ENCODE measurements around the gene ZNF726.
A peak's percentile ranks its signal among the peaks of the same experiment; 100 is the strongest.
"Not testable (repeated sequence)": the region's sequence is repeated elsewhere in the genome, so short reads cannot be mapped to it uniquely, and the experiment has no call there.

The ZNF726 gene

DNA sequence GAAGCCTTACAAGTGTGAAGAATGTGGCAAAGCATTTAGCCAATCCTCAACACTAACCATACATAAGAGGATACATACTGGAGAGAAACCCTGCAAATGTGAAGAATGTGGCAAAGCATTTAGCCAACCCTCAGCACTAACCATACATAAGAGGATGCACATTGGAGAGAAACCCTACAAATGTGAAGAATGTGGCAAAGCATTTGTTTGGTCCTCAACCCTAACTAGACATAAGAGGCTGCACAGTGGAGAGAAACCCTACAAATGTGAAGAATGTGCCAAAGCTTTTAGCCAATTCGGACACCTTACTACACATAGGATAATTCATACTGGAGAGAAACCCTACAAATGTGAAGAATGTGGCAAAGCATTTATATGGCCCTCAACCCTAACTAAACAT, 18.2 kb downstream of the ZNF726 start:
- Histone ChIP-seq H4K20me1 (no peaks in the 10 kb centered on the region), H3K27me3 (no peaks in the 10 kb centered on the region), H3K9ac (no peak overlapping the region), H3K4me3 (peak overlapping the region; percentile 25; the same call in 1 of the 2 replicates), H3K36me3 (peaks cover 54% of the 10 kb centered on the region), H3K4me2 (no peak overlapping the region), H3K4me1 (peaks cover 9% of the 10 kb centered on the region; the same call in 1 of the 2 replicates), H3K9me3 (peaks cover 83% of the 10 kb centered on the region), H3K27ac (no peak overlapping the region)
- TF ChIP-seq Cebpa-rat (IDR thresholded peaks at IDR 0.05): no peak

DNA sequence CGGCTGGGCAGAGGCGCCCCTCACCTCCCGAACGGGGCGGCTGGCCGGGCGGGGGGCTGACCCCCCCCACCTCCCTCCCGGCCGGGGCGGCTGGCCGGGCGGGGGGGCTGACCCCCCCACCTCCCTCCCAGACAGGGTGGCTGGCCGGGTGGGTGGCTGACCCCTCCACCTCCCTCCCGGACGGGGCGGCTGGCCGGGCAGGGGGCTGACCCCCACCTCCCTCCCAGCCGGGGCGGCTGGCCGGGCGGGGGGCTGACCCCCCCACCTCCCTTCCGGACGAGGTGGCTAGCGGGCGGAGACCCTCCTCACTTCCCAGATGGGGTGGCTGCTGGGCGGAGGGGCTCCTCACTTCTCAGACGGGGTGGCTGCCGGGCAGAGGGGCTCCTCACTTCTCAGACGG, 22.3 kb downstream of the ZNF726 start:
- H3K4me3 ChIP-seq, H3K27ac ChIP-seq, H4K20me1 ChIP-seq, H3K4me2 ChIP-seq, H3K9ac ChIP-seq, H3K27me3 ChIP-seq, H3K4me1 ChIP-seq: not testable (repeated sequence)
- Histone ChIP-seq H3K36me3 (peaks cover 58% of the 10 kb centered on the region), H3K9me3 (peaks cover 90% of the 10 kb centered on the region)

- H3K27me3 ChIP-seq: no peaks in the 10 kb centered on the region
- H3K27ac ChIP-seq: no peak overlapping the region
- H3K9me3 ChIP-seq: peaks cover 78% of the 10 kb centered on the region
- H3K36me3 ChIP-seq: peaks cover 78% of the 10 kb centered on the region
- no peak for TF ChIP-seq Cebpa-rat (IDR thresholded peaks at IDR 0.05)
- H3K4me1 ChIP-seq: no peaks in the 10 kb centered on the region
- no peak overlapping the region for H3K4me2 ChIP-seq
- H3K9ac ChIP-seq: no peak overlapping the region
- no peaks in the 10 kb centered on the region for H4K20me1 ChIP-seq
- H3K4me3 ChIP-seq: no peak overlapping the region
Measured at GRCh38 chr19:23943411-23943810, 28.7 kb downstream of the ZNF726 start.

- Histone ChIP-seq H3K9me3 (peaks cover 51% of the 10 kb centered on the region), H3K4me3 (no peak overlapping the region), H3K4me1 (no peaks in the 10 kb centered on the region), H3K4me2 (no peak overlapping the region), H3K27ac (no peak overlapping the region), H3K9ac (no peak overlapping the region), H3K27me3 (no peaks in the 10 kb centered on the region), H3K36me3 (peaks cover 65% of the 10 kb centered on the region), H4K20me1 (no peaks in the 10 kb centered on the region)
- no peak for TF ChIP-seq Cebpa-rat (IDR thresholded peaks at IDR 0.05)
Measured at GRCh38 chr19:23946569-23946968, 31.9 kb downstream of the ZNF726 start.

GRCh38 chr19:23949611-23950010, 34.9 kb downstream of the ZNF726 start:
- H3K4me2 ChIP-seq: no peak overlapping the region
- no peak overlapping the region for H3K27ac ChIP-seq
- H3K4me3 ChIP-seq: no peak overlapping the region
- H3K4me1 ChIP-seq: no peaks in the 10 kb centered on the region
- no peak for TF ChIP-seq Cebpa-rat (IDR thresholded peaks at IDR 0.05)
- H3K36me3 ChIP-seq: peaks cover 42% of the 10 kb centered on the region
- peaks cover 31% of the 10 kb centered on the region for H3K9me3 ChIP-seq
- no peaks in the 10 kb centered on the region for H4K20me1 ChIP-seq
- H3K9ac ChIP-seq: no peak overlapping the region
- no peaks in the 10 kb centered on the region for H3K27me3 ChIP-seq

DNA sequence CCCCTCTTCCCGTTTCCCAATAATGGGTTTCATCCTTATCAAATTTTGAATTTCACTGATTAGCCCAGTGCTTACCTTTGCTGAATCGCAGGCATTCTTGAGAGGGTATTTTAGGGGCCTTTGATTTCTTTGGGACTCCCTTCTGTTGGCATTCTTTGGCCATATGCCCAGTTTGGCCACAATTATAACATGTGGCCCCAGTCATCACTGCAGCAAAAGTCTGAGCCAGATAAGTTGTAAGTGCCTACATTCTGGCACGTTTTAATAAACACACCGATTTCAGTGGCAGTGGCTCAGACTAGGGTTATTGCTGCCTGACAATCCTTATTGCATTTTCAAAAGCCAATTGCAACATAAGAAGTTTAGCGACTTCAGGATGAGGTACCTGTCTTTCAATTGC, 41.4 kb downstream of the ZNF726 start:
- no peak overlapping the region for H3K4me2 ChIP-seq
- no peaks in the 10 kb centered on the region for H3K36me3 ChIP-seq
- H4K20me1 ChIP-seq: no peaks in the 10 kb centered on the region
- no peaks in the 10 kb centered on the region for H3K9me3 ChIP-seq
- H3K4me1 ChIP-seq: no peaks in the 10 kb centered on the region
- no peak overlapping the region for H3K9ac ChIP-seq
- TF ChIP-seq Cebpa-rat (IDR thresholded peaks at IDR 0.05): no peak
- H3K27ac ChIP-seq: no peak overlapping the region
- no peak overlapping the region for H3K4me3 ChIP-seq
- no peaks in the 10 kb centered on the region for H3K27me3 ChIP-seq

DNA sequence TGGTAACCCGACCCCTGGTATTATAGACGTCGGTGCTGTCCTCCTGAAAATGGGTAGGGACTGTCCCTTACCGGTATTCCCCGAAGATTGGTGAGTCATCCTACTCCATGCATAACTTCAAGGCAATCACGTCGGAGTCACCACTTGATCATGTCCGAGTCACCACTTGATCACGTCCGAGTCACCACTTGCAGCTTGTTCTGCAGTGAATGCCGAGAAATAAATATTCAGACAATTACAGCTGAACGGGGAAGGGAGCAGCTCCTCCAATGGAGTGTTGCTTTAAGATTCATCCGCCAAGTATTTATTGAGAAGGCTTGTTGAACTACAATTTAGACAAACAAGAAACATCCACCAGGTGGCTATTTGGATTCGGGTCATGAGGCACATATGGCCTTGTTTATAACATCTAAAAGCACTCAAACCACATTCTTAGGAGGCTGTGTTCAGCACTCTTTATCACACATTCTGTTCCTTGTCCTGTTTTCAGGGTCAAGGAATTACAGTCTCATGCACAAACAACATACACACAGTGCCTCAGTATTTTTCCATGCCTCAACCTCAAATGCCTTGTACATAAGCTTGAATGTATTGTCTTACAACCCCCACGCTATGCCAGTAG, 43.1 kb downstream of the ZNF726 start:
- Histone ChIP-seq H3K27me3 (no peaks in the 10 kb centered on the region), H3K27ac (no peak overlapping the region), H4K20me1 (no peaks in the 10 kb centered on the region), H3K4me2 (no peak overlapping the region), H3K36me3 (no peaks in the 10 kb centered on the region), H3K9ac (no peak overlapping the region), H3K4me1 (no peaks in the 10 kb centered on the region), H3K4me3 (no peak overlapping the region), H3K9me3 (peaks cover 14% of the 10 kb centered on the region)
- TF ChIP-seq Cebpa-rat (IDR thresholded peaks at IDR 0.05): no peak

- not testable (repeated sequence) for H3K36me3 ChIP-seq
Measured at GRCh38 chr19:23963396-23963795, 48.7 kb downstream of the ZNF726 start.

DNA sequence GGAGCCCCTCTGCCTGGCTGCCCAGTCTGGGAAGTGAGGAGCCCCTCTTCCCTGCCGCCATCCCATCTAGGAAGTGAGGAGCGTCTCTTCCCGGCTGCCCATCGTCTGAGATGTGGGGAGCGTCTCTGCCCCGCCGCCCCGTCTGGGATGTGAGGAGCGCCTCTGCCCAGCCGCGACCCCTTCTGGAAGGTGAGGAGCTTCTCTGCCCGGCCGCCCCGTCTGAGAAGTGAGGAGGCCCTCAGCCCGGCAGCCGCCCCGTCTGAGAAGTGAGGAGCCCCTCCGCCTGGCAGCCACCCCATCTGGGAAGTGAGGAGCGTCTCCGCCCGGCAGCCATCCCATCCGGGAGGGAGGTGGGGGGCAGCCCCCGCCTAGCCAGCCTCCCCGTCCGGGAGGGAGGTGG, 49.2 kb downstream of the ZNF726 start:
- not testable (repeated sequence) for H3K4me3 ChIP-seq, H3K4me2 ChIP-seq, H3K27ac ChIP-seq, H4K20me1 ChIP-seq, H3K4me1 ChIP-seq, H3K27me3 ChIP-seq, H3K9ac ChIP-seq, H3K36me3 ChIP-seq
- peaks cover 31% of the 10 kb centered on the region for H3K9me3 ChIP-seq

More at GRCh38 chr19:23963396-23963795, 48.7 kb downstream of the ZNF726 start:
- H3K4me2 ChIP-seq, H3K4me1 ChIP-seq, H3K4me3 ChIP-seq, H3K27me3 ChIP-seq, H4K20me1 ChIP-seq, H3K9ac ChIP-seq, H3K27ac ChIP-seq: not testable (repeated sequence)
- peaks cover 31% of the 10 kb centered on the region for H3K9me3 ChIP-seq

GRCh38 chr19:23964334-23964733, 49.6 kb downstream of the ZNF726 start:
- not testable (repeated sequence) for H3K9ac ChIP-seq, H3K27ac ChIP-seq, H4K20me1 ChIP-seq, H3K4me3 ChIP-seq, H3K4me1 ChIP-seq, H3K36me3 ChIP-seq, H3K4me2 ChIP-seq, H3K27me3 ChIP-seq
- peaks cover 31% of the 10 kb centered on the region for H3K9me3 ChIP-seq

- peaks cover 25% of the 10 kb centered on the region for H3K27me3 ChIP-seq
- H4K20me1 ChIP-seq: no peaks in the 10 kb centered on the region
- no peak for TF ChIP-seq Cebpa-rat (IDR thresholded peaks at IDR 0.05)
- peaks cover 16% of the 10 kb centered on the region for H3K9me3 ChIP-seq
- no peak overlapping the region for H3K9ac ChIP-seq
- H3K27ac ChIP-seq: no peak overlapping the region
- H3K36me3 ChIP-seq: no peaks in the 10 kb centered on the region
- H3K4me2 ChIP-seq: no peak overlapping the region
- H3K4me1 ChIP-seq: no peaks in the 10 kb centered on the region
- no peak overlapping the region for H3K4me3 ChIP-seq
Measured at GRCh38 chr19:23969630-23970029, 54.9 kb downstream of the ZNF726 start.

Data from BLaER1 (cell line).